T47D (cell line): ENCODE measurements around the gene PSMB7.

Source experiments
- DNase-seq, 2 experiments: peaks; one replicate each; pipeline versions ENCODE4 v3.0.0 to v3.0.0-alpha.2; 2011 to 2012; ENCODE audit warnings: low read depth in 1 of 2, low spot score in 1 of 2
- JUND ChIP-seq: IDR thresholded peaks from 2 replicates; pipeline ENCODE4 v1.6.1; 2012; ENCODE audit warnings: low read depth
- in situ Hi-C: cut with HindIII; loops from 2 replicates; pipeline ENCODE4 v1.10.0; 2016; ENCODE audit warnings: low sequenced_read_pairs, low pct_unique_long_range_greater_than_20kb

The PSMB7 gene

DNA sequence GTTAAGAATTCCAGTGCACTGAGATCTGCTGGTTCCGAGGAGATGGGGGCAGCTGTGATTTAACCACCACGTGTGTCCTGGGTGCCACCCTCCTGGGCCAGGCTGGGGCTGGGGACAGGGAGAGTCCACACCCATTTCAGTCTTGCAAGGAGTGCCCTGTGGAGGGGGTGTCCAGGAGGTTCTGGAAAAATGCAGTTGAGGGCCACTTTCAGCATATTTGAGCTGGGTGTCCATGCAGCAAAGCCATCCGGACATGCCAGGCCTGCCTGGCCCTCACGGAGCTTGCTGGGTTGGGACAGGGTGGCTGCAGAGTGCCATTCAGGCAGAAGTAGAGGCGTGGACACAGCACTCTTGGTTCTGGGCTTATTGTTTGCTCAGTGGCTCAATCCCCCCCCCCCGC lies 89.4 kb downstream of the PSMB7 start:
- in situ Hi-C loops: no loop called here
- TF ChIP-seq JUND: no peak
- no peak for DNase-seq

DNA sequence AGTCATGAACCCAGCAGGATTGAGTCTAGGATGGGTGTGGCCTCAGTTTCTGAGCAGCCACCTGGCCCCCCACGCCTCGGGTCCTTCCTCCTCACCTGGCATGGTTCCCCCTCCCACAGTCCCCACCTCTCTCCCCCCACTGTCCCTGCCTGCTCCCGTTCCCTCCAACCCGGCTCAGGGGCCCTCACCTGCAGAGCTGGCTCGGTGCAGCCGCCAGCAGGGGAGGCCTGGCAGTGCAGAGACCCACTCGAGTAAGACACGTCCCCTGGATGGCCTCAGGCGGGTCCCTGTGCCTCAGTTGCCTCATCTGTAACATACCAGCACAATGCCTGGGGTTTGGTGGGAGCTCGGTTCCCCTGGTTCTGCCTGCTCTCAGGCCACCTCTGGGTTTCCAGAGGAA lies 91.3 kb downstream of the PSMB7 start:
- in situ Hi-C loops: no loop called here
- no peak for DNase-seq
- no peak for TF ChIP-seq JUND

DNA sequence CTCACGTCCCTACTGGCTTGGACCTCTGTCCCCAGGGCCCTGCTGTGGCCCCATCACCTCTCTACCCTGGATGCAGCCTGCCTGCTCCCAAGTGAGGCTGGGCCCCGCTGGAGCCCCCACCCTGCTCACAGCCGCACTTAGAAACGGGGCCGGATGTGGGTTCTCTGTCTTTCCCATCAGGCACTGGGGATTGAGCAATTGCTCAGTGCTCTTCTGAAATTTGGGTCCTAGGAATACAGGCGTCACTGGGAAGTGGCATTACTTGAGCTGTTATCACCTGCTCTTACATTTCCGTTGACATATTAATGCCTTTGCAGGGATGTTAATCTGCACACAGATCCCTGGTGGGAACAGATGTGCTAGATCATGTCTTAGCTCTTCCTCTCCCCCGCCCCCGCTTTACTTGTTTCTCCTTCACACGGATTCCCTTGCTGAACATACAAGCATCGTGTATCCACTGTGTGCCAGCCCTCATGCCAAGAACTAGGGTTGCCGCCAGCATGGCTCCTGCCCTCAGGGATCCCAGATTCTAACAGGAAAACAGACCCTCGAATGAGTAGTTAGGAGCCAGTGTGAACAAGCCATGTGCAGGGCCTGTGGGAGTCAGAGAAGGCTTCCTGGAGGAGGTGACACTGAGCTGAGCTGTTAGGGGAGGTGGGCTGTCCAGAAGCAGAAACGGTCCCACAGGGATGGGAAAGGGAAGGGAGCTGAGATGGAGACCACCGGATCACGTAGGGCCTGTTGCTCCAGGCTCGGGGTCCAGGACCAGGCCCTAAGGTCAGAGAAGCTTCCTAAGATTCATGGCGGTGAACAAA lies 92.4 kb downstream of the PSMB7 start:
- TF ChIP-seq JUND: no peak
- in situ Hi-C loops: no loop called here
- DNase-seq: no peak

DNA sequence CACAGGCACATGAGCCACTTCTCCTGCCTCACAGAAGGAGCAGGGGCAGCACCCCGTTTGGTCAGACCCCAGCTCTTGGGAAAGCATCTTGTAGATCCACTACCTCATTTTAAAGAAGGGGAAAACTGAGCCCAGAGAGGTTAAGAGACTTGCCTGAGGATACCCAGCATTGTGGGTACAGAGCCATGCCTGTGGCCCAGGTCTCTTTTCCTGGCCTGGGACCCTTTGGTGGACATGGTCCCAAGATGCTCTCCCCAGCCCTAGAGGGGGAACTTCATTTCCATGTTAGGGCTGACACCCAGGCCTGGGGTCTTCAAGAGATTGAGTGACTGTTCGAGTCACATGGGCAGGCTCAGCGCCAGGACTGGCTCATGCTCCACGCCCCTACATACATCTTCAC lies 93.3 kb downstream of the PSMB7 start:
- TF ChIP-seq JUND: no peak
- in situ Hi-C loops: no loop called here
- DNase-seq: no peak

DNA sequence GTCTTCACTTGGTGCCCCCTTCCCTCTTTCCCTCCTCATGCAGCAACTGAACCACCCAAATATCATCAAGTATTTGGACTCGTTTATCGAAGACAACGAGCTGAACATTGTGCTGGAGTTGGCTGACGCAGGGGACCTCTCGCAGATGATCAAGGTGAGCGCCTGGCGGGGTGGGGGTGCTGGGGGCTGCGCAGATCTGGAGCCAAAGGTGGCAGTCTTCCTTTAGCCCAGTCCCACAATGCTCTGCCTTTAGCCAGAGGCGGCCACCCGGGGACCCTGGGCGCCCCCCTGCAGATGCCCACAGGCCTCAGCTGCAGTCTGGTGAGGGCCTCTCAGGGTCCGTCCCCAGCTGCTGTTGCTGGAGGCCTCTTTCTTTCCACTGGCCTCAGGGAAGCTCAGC lies 93.8 kb downstream of the PSMB7 start:
- DNase-seq: no peak
- in situ Hi-C loops: no loop called here
- no peak for TF ChIP-seq JUND

DNA sequence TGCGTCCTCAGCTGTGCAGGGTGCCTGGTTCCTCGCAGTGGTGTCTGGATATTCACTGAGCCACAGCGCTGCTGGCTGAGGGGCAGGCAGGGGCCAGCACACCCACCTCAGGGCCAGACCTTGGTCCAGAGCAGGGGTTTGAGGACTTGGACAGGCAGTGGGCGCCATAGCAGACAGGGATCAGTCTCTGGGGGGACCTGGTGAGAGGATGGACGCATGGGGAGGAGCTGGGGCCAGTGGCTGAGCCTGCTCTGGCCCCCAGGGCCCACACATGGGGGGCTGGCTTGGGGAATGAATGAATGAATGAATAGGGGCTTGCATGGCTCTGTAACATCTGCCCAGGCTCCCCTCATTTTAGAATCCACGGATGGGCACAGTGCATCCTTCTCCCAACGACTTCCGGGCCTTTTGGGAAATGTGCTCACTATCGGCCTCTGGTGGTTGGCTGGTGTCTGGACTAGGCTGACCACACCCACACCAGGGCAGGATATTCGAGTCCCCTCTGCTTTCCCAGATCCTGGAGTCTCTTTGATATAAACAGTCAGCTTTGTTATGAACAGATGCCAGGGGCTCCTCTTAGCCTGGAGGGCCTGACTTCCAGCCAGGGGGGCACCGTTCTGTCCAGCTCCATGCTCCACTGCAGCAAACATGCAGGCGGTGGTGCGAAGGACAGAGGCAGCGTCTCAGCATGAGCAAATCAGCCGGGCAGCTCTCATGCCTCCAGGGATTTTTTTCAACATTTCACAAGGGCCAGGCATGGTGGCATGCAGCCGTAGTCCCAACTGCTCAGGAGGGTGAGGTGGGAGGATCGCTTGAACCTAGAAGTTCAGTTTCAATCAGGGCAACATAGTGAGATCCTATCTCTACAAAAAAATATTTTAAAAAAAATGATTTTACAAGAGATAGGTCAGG lies 94.9 kb downstream of the PSMB7 start:
- peak; percentile 83 to 91 for DNase-seq
- in situ Hi-C loops: no loop called here
- no peak for TF ChIP-seq JUND

DNA sequence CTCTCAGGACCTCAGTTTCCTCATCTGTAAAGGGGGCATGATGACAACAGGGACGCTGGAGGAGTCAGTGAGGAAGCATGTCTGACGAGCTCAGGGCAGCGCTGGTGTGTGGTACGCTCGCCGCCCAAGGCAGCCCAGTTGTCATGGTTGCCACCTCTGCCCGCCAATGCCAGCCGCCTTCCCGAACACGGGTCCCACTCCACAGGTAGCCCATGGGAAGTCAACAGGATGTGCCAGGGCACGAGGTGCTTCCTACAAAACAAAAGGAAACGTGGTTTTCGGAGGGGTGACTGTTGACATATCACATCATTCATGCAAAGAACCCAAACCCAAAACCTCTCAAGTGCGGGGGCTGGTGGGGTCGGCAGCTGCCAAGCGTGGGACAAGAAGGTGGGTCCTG lies 99.4 kb downstream of the PSMB7 start:
- no peak for TF ChIP-seq JUND
- in situ Hi-C loops: no loop called here
- no peak for DNase-seq

DNA sequence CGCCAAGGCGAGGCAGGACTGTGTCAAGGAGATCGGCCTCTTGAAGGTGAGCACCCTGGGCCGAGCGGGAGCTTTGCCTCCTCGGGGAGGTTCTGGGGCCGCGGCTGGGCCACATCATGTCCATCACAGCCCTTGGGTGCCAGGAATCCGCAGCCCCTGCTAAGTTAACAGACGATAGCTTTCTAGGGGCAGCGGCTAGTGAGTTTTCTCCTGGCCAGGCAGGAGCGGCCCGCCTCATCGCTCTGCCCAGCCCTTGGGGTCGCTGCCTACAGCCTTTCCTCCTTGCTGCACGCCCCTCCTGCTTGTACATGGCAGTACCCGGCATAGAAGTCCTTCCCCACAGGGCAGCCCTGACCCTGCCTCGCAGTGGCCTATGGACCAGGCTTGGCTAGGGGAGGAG lies 101.3 kb downstream of the PSMB7 start:
- no peak for TF ChIP-seq JUND
- in situ Hi-C loops: no loop called here
- DNase-seq: no peak

DNA sequence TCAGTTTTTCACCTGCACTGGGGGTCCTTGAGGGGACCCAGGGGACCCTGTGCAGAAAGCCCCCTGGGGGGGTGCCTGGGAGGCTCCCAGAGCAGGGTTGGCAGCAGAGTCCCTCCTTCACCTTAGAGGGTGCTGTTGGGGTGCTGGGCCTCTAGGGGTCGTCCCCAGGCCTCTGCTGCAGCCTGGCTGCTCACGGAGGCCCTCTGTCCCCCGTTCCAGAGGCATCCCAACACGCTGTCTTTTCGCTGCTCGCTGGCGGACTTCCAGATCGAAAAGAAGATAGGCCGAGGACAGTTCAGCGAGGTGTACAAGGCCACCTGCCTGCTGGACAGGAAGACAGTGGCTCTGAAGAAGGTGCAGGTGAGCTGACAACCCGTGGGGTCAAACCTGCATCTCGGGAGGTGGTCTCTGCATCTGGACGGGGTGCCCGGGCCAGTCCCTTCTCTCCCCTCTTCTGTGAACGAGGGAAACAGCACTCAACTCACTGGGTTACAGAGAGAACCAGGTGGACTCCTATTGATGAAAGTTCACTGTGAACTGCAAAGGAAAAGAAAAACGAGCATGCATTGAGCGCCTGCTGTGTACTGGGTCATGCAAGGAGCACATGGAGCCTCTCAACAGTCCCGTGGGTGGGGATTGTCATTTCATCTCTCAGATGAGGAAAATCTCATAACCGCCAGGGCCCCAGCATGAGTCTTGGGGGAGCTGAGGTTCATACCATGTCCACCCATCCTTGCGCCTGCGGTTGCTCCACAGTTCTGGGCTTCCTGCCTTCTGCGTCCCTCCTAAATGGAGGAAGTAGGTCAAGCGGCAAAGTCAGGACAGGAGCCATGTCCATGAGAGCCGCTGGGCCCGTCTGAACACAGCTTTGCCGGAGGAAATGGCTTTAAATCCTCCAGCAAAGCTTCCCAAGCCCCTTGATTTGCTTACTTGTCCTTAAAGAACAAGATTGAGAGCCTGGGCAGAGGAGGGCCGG lies 102.7 kb downstream of the PSMB7 start:
- no peak for TF ChIP-seq JUND
- no peak for DNase-seq
- in situ Hi-C loops: no loop called here

DNA sequence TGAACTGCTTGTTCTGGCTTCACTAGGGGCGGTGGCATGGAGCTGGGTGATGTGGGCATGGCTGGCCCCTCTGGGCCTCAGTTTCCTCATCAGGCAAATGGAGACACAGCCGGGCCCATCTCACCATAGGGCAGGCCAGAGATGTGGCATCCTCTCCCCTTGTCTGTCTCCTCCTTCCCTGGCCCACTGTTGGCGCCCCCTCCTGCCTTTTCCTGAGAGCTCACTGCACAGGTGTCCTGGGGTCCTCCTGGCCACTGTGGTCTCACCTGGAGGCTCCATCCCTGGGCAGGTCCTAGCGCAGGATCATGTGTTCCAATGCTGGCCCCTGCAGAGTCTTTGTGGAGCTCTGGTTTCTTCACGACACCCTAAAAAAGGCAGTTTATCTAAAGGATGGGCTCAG lies 104.0 kb downstream of the PSMB7 start:
- no peak for DNase-seq
- in situ Hi-C loops: no loop called here
- TF ChIP-seq JUND: no peak

DNA sequence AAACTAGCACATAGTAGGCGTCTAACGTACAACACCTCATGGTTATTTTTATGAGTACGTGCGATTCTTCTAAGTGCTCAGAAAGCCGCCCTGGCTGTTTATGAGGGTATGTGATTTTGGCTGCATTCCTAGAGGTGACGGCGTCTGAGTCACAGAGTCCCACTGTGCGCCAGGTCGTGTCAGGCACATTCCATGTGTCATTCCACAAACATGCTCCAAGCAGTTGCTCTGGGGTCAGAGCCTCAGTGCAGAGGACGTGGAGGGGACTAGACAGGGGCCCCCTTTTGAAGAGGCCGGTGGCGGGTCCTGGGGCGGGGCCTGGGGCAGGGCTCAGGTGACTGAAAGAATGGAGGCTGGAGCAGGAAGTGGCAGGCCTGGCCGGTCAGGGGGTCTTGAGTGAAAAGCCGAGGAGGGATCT lies 105.6 kb downstream of the PSMB7 start:
- no peak for DNase-seq
- no peak for TF ChIP-seq JUND
- in situ Hi-C loops: no loop called here
